Putamen (tissue), 1 donor: ENCODE measurements around the gene PSMD9.
"Not testable (repeated sequence)": the region's sequence is repeated elsewhere in the genome, so short reads cannot be mapped to it uniquely, and the experiment has no call there.

Source experiments
- DNase-seq: peaks from one replicate; pipeline ENCODE4 v3.0.0-alpha.2; 2016; ENCODE audit warnings: low spot score

Gene PSMD9

GRCh38 chr12:121925358-121925695, 36.7 kb downstream of the PSMD9 start:
- no peak for DNase-seq

DNA sequence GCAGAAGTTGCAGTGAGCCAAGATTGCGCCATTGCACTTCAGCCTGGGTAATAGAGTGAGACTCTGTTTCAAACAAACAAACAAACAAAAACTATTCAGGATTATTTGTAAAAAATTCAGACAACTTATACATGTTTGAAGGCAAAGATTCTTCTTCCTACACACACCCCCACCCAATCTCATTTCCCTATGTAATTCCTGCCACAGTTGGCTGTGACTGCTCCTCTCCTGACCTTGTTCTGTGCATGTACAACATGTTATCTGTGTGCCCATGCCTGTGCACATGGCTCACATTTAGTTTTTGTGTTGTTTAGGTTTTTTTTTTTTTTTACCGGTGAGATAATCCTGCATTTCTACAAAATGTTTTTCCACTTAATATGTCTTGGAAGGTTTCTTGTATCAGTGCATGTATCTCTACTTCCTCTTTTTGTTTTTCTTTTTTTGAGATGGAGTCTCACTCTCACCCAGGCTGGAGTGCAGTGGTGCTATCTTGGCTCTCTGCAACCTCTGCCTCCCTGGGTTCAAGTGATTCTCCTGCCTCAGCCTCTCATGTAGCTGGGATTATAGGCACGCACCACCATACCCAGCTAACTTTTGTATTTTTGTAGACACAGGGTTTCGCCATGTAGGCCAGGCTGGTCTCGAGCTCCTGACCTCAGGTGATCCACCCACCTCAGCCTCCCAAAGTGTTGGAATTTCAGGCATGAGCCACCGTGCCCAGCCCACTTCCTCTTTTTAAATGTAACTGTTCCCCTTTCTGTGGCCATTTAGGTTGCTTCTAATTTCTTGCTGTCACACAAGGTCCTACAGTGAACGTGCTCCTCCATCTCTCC, 38.5 kb downstream of the PSMD9 start:
- DNase-seq: no peak

DNA sequence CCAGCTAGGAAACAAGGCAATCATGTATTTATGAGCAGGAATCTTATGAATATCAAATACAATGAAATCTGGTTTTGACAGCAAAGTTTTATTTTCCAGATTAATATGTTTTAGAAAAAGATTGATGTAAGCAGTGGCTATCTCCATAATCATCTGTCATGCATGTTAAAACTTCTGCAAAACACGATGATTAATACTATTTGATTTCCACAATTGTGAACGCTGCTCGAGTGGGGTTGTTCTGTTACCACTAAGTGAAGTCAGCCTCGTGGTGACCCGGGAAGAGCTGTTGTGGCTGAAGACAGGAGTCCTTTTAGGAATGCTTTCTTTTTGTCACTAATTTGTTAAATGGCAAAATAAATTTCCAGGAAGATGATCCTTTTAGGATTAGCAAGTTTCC, 39.2 kb downstream of the PSMD9 start:
- DNase-seq: no peak

DNA sequence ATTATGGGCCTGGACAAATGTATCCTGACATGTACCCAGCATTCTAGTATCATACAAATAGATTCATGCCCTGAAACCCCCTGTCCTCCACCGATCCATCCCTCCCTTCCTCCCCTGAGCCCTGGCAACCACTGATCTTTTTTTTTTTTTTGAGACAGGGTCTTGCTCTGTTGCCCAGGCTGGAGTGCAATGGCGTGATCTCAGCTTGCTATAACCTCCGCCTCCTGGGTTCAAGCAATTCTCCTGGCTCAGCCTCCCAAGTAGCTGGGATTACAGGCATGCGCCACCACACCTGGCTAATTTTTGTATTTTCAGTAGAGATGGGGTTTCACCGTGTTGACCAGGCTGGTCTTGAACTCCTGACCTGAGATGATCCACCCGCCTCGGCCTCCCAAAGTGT, 41.0 kb downstream of the PSMD9 start:
- not testable (repeated sequence) for DNase-seq

GRCh38 chr12:121930862-121931261, 42.3 kb downstream of the PSMD9 start:
- no peak for DNase-seq

DNA sequence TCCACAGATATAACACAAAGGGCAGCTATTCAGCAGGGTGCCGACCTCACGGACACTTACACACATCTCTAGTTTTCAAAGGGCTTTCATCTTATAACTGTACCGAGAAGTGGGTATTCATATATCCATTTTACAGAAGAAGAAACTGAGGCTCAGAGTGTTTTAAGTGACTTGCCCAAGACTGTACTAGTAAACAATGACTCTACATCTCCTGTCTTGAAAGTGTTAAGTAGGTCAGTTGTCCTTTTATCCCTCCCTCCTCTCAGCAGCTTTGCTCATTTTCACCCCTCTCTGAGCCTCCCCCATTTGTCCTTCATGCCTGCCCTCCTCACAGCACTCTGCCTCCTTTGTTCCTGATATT, 43.6 kb downstream of the PSMD9 start:
- DNase-seq: no peak

- no peak for DNase-seq
These were observed 44.4 kb downstream of the PSMD9 start for GRCh38 chr12:121932914-121933521.

DNA sequence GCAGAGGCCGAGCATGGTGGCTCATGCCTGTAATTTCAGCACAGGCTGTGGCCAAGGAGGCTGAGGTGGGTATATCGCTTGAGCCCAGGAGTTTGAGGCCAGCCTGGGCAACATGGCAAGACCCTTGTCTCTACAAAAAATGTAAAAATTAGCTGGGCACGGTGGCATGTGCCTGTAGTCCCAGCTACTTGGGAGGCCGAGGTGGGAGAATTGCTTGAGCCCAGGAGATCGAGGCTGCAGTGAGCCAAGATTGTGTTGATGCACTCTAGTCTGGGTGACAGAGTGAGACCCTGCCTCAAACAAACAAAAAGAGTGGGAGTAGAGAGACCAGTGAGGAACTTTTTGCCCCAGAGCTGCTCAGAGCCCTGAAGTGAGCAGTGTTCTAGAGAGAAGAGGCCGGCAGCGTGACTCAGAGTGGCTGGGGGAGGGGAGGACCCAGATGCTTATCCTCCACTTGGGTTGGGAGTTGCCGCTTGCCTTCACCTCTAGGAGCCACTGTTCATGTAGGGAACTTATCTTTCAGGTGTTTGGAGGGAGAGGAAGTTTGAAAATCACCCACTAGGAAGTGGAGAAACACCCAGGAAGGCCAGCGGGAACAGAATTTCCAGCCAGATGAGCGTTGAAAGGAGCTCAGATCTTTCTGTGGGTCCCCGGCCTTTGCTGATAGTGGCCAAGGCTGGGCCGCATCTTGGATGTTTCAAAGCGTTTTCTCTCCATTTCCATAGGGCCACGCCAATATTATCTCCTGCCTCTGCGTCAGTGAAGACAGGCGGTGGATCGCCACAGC, 45.1 kb downstream of the PSMD9 start:
- no peak for DNase-seq

DNA sequence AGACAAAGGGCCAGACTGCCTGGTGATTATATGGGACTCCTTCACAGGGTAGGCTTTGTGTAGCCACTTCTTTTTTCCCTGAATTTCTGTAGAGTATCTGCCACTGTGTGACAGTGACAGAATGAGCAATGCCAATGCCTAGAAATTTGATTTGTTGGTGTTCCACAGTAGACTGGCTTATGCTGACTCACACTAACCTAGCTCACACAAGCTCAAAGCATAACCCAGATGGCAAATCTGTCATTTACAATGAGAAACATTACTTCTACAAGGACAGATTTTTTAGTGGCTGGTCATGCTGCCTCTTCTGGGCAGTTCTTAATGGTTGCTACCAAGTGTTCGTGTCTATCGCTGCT, 45.7 kb downstream of the PSMD9 start:
- DNase-seq: no peak

GRCh38 chr12:121937654-121938053, 49.1 kb downstream of the PSMD9 start:
- DNase-seq: no peak

GRCh38 chr12:121939186-121939585, 50.6 kb downstream of the PSMD9 start:
- no peak for DNase-seq

DNA sequence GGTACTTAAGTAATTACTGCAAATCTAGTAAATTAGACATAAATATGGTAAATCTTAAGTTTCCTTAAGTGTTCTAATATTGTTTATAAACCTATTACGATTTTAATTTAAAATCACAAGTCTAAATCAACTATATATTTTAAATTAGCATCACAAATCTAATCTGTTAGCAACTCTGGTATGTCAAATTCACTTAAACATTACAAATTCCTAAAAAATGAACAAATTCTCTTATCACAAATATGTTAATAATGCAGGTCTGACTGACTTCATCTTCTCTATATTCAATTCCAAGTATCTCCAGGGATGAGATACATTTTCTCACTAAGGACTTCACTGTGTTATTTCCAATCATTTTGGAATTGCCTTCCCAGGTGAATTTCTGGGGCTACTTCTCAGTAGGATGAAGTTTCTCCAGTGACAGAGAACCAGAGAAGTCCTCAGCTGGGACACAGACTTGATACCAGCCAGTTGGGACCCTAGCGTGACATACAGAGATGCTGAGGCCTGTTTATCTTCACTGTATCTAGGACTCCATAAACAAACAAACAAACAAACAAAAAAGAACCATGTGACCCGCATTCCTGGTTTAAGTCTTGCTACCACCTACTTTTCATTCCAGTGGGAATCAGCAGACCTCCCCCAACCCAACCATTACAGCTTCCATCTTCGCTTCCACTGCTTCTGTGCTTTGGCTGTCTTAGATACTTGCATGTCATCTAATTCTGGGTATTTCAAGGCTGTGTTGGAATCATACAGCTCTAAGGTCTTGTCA, 51.6 kb downstream of the PSMD9 start:
- DNase-seq: no peak

DNA sequence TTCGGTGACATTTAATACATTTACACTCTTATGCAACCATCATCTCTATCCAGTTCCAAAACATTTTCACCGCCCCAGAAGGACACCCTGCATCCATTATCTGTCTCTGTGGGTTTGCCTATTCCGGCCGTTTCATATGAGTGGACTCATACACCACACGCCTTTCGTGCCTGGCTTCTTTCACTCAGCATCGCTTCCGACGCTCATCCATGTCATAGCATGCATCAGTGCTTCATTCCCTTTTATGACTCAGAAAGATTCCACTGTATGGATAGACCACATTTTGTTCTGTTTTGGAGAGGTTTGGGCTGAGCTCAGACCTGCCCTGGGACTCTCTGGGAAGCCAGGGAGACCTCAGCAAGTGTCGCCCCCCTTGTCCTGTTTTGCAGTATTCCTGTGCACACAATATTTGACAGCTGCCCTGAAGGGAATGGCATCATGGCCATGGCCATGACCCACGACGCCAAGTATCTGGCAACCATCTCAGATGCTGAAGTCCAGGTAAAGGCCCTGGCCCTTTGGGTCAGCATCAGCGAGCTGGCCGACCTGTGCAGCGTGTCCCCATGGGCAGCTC, 53.6 kb downstream of the PSMD9 start:
- DNase-seq: no peak

DNA sequence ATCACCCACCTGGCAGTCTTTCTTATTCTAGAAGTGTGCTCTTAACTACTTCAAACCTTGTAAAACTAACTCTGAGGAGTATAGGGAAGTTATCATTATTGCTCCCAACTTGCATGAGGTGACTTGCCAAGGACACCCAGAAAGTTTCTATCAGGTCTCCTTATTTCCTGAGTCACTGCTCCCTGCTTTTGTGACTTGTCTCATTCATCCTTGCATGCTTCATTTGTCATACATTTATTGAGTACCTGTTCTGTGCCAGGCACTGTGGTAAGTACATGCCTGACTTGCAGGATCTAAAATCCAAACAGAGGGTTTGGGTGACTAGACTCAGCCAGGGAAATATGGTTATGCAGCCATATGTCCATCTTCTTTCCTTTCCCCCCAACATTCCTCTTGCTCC, 55.3 kb downstream of the PSMD9 start:
- no peak for DNase-seq

DNA sequence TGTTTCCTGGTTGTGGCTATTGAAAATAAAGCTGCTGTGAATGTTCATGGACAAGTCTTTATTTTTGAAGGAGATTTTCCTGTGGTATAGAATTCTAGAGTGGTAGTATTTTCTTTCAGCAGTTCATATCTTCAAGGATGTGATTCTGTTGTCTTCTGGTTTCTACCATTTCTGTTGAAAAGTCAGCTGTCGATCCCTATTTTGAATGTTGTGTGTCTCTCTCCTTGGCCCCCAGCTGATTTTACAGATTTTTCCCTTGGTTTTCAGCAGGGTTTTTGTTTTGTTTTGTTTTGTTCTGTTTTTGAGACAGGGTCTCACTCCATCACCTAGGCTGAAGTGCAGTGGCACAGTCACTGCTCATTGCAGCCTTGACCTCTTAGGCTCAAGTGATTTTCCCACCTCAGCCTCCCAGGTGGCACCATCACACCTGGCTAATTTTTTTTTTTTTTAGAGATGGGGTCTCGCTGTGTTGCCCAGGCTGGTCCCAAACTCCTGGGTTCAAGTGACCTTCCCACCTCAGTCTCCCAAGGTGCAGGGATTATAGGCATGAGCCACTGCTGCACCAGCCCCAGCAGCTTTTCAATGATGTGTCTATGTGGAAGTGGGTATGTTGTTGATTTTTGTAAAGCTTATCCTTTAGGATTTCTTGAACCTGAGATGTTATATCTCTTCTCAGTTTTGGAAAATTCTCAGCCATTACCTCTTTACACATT, 57.9 kb downstream of the PSMD9 start:
- no peak for DNase-seq

DNA sequence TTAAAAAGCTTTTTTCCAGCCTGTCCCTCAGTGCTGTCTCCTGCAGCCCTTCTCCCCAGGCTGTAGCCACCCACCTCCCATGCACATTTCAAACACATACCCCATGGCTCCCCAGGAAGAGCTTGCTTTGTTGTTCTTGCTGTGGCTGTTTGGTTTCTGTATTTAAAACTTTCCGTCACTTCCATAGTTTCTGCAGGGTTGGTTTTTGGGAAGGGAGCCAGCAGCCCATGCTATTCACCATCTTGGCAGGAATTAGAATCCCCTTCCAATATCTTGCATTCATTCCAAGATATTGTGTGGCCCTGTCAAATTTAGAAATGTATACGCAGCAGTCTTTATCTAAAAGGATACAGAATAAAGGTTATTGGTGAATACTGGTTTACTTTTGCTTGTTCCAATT, 59.4 kb downstream of the PSMD9 start:
- DNase-seq: no peak

GRCh38 chr12:121949648-121950397, 61.2 kb downstream of the PSMD9 start:
- DNase-seq: no peak

GRCh38 chr12:121953117-121953692, 64.6 kb downstream of the PSMD9 start:
- no peak for DNase-seq

GRCh38 chr12:121953695-121954094, 65.1 kb downstream of the PSMD9 start:
- DNase-seq: no peak
